Measurements from ENCODE around the gene ZNF460.

The ZNF460 gene

GRCh38 chr19:57280962-57281400, 696 bp downstream of the ZNF460 start:
- DNase-seq (ENCODE audit: low read depth) = peak; percentile 0

GRCh38 chr19:57282011-57282643, 1.8 kb downstream of the ZNF460 start:
- DNase-seq (ENCODE audit: low read depth) = no peak

- no peak for DNase-seq (ENCODE audit: low read depth)
Observed at GRCh38 chr19:57288373-57288772, 8.1 kb downstream of the ZNF460 start.

- no peak for DNase-seq (ENCODE audit: low read depth)
Observed at GRCh38 chr19:57290970-57291369, 10.7 kb downstream of the ZNF460 start.

- no peak for DNase-seq (ENCODE audit: low read depth)
Observed at GRCh38 chr19:57292547-57292946, 12.3 kb downstream of the ZNF460 start.

DNA sequence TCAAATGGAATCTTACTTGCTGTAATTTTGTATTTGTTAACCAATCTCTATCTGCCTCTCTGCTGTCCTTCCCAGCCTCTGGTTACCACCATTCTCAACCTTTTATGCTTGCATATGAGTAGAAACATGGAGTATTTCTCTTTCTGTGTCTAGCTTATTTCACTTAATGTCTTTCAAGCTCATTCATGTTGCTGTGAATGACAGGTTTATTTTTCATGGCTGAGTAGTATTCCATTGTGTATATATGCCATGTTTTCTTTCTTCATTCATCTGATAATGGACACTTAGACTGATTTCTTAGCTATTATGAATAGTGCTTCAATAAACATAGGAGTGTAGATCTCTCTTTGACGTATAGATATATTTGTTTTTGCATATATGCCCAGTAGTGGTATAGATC, 13.4 kb downstream of the ZNF460 start:
- no peak for DNase-seq (ENCODE audit: low read depth)

GRCh38 chr19:57302020-57302465, 21.8 kb downstream of the ZNF460 start:
- no peak for DNase-seq (ENCODE audit: low read depth)

DNA sequence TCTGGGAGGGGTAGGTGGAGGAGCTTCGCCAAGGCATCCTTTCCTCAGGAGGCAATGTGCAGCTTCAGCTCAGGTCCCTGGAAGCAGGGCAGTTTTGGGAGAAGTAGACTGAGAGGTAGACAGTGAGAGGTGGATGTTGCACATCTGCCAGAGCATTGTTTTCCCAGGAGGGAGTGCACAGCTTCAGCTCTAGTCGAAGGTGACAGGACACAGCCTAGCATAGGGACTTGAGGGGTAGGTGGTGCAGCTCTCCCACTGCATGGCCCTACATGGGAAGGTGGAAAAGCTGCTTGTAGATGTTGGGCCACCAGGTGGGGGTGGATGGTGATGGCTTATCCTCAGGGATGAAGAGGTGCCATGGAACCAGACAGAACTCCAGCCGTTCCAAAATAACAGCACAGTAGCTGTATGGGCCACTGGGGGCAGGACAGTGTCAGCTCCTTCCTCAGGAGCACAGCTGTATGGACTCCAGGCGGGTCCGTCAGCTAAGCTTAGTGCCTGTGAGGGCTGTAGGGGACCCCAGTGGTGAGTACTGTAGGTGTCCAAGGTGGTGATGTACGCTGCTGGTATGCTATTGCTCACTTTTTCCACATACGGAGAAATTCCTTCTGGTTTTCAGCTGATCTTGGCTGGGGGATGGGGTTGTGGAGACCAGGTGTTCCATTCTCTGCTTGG, 22.6 kb downstream of the ZNF460 start:
- no peak for DNase-seq (ENCODE audit: low read depth)

- no peak for DNase-seq (ENCODE audit: low read depth)
Observed at GRCh38 chr19:57305056-57305455, 24.8 kb downstream of the ZNF460 start.

- no peak for DNase-seq (ENCODE audit: low read depth)
Observed at GRCh38 chr19:57308514-57308913, 28.2 kb downstream of the ZNF460 start.

DNA sequence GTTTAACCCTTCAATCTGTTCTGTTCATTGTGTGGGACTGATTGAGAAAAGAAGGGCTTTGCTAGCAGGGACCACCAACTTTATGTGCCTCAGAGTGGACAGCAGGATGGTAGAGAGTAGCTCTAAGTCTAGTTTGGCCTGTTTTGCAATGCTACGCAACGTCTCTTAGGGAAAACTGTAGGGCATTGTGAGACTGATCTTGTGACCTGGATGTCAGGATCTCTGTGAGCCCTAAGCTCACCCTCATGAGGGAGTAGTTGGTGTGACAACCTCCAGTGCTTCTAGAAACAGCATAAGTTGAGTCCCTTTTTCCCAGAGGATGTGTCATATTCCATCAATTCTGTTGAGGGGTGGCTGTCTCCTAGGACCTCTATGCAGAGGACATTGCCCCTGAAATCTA, 30.5 kb downstream of the ZNF460 start:
- no peak for DNase-seq (ENCODE audit: low read depth)

GRCh38 chr19:57314146-57314545, 33.9 kb downstream of the ZNF460 start:
- DNase-seq (ENCODE audit: low read depth) = no peak

- no peak for DNase-seq (ENCODE audit: low read depth)
Observed at GRCh38 chr19:57317503-57317902, 37.2 kb downstream of the ZNF460 start.

DNA sequence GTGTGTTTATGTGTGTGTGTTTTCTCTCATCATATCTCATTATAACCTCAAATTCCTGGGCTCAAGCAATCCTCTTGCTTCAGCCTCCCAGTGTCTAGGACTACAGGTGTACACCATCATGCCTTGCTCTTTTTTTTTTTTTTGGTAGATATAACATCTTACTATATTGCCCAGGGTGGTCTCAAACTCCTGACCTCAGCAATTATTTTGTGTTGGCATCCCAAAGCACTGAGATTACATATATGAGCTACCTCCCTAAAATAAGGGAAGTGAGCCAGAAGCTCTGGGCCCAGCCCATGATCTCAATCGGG, 39.5 kb downstream of the ZNF460 start:
- no peak for DNase-seq (ENCODE audit: low read depth)

GRCh38 chr19:57320180-57321084, 40.1 kb downstream of the ZNF460 start, which contains the start of gene ZNF543:
Gene ZNF543, plus strand, starts transcription at chr19:57320472. Its CDS starts 382 bp downstream, at chr19:57320854.
- peak; percentile 86 for DNase-seq (ENCODE audit: low read depth)

- DNase-seq (ENCODE audit: low read depth) = no peak
Observed at GRCh38 chr19:57321116-57321515, 40.8 kb downstream of the ZNF460 start.

DNA sequence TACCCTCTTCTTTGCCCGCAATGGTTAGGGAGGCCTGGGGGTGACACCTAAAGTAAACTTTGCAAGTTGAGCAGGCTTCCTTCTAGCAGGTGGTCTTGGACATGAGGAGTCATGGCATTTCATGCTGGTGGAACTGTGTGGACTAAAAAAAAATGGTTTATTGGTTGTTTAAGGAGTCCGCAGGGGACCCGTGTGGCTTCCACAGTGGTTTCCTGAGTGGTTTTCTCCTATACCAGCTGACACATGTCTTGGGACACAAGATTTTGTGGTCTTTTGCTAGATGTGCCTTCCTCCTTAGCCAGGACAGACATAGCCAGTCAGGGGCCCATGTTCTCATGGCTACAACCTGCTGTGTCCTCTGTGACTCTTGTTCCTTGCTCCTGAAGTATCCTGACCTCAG, 41.5 kb downstream of the ZNF460 start:
- no peak for DNase-seq (ENCODE audit: low read depth)

DNA sequence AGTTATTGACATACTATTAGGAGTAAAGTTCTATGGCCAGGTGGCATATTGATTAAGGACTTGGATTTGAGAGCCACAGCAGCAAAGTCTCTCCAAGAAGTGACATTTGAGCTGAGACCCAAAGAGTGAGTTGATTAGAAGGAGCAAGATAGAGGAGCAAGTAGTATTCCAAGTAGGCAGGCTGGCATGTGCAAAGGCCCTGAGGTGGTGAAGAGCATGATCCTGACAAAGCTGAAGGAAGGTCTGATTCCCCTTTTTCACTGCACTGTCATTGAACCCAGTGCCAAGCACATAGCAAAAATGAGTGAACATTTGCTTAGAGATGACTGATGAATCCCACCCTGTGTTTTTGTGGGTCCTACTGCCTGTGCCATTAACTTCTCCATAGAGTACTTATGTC, 44.7 kb downstream of the ZNF460 start:
- no peak for DNase-seq (ENCODE audit: low read depth)

DNA sequence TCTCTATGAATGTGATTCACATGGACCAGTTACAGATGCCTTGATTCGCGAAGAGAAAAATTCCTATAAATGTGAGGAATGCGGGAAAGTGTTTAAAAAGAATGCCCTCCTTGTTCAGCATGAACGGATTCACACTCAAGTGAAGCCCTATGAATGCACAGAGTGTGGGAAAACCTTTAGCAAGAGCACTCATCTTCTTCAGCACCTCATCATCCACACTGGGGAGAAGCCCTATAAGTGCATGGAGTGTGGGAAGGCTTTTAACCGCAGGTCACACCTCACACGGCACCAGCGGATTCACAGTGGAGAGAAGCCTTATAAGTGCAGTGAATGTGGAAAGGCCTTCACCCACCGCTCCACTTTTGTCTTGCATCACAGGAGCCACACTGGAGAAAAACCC, 47.7 kb downstream of the ZNF460 start:
- no peak for DNase-seq (ENCODE audit: low read depth)

DNA sequence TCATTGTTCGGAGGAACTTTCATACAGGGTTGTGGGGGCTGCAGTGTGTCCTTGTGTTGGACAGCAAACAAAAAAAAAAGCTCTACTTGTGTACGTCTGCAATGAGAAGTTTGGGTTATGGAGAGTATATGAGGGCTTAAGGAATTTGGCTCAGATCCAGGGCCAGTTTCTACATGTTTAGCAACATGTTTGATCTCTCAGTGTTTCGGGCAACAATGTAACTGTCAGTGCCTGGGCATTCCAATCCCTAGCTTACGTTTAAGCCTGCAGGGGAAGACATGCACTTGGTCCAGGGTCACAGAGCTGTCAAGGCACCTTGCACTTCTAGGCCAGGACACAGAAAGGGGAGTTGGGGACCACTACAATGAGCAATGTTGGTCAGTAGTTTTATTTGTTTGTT, 53.9 kb downstream of the ZNF460 start:
- no peak for DNase-seq (ENCODE audit: low read depth)

- no peak for DNase-seq (ENCODE audit: low read depth)
Observed at GRCh38 chr19:57338877-57339276, 58.6 kb downstream of the ZNF460 start.

- no peak for DNase-seq (ENCODE audit: low read depth)
Observed at GRCh38 chr19:57342582-57342981, 62.3 kb downstream of the ZNF460 start.

All from stimulated activated CD8-positive, alpha-beta memory T cell treated with anti-CD3 and anti-CD28 coated beads, Interleukin-15, amount 100 ng/mL, for 1 hour (primary cell).